LNCAP (cell line): Measurements from ENCODE around the gene CORO1C.

Experiments
- CTCF ChIP-seq: fragments of 450-650 bp; IDR thresholded peaks from 2 replicates; pipeline ENCODE4 v1.5.1; 2017; ENCODE audit warnings: mild to moderate bottlenecking

Gene CORO1C

DNA sequence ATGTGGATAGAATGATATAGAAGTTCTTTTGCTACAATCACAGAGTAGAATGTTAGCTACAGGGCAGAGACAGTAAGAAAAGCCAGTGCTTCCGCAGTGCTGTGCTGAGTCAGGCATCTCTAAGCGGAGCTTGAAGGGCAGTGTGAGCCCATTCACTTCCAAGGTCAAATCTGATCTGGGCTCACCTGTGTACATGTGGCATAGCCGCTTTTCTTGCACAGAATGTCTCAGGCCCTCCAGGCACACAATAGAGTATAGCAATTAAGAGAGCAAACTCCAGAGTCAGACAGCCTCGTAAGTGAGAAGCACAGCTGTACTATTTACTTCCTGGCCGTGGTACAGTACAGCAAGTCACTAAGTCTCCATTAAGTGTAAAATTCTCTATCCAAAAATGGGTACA lies 26.8 kb downstream of the CORO1C start:
- TF ChIP-seq CTCF = no peak

GRCh38 chr12:108702595-108703320 lies 28.6 kb downstream of the CORO1C start:
- TF ChIP-seq CTCF = no peak

DNA sequence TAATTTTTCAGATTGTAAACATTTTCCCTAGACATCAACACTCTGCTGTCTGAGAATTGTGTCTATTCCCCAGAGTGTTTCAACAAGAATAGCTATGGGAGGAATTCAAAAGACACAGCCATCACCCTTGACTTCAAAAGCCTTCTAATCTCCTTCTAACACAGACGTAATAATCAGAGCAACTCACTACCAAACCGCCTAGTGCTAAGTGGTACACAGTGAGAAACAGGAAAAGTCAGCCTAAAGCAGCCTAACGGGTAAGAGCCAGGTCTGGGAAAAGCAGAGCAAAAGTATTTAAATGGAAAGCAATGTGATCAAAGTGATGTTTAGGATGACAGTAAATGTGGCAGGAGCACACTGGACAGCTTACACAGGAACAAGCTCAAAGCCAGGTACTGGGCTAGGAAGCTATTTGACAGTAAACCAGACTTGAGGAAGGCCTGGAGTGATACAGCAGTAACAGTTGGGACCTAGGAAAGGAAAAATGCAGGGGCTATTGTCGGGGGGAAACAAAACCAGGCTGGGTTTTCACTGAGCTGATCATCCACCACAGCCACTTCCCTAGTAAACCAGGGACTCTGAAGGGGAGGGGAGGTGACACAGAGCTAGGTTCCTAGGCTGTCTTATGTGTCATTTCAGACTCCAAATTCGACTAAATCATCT lies 29.4 kb downstream of the CORO1C start:
- no peak for TF ChIP-seq CTCF

DNA sequence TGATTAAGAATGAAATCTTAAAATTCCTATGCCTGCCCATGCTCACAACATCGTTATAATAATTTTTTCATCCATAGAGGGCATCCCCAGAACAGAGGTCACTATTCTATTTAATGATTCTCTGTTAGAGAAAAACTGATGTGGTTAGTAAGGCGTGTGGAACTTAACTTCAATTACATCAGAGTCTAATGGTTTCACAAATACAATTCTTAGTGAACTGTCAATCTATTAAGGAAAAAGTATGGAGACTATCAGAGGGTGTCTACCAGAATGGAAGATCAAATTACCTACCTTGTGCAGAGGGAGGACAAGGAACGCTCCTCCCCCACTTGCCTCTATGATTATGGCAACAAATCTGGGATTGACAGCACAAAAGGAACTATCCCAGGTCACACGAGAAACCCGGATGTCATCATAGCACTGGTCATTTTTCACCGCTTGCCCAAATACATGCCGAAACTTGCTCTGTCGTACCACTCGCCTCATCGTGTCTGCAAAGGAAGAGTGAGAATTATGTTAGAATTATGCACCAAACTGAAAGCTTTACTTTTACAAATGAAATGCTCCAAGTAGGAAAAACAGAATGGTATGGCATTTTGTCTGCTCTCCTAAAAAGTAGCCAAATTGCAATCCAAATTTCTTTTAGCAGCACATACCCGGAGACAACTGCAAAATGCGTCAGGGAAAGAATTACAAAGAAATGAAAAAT lies 30.3 kb downstream of the CORO1C start:
- no peak for TF ChIP-seq CTCF

DNA sequence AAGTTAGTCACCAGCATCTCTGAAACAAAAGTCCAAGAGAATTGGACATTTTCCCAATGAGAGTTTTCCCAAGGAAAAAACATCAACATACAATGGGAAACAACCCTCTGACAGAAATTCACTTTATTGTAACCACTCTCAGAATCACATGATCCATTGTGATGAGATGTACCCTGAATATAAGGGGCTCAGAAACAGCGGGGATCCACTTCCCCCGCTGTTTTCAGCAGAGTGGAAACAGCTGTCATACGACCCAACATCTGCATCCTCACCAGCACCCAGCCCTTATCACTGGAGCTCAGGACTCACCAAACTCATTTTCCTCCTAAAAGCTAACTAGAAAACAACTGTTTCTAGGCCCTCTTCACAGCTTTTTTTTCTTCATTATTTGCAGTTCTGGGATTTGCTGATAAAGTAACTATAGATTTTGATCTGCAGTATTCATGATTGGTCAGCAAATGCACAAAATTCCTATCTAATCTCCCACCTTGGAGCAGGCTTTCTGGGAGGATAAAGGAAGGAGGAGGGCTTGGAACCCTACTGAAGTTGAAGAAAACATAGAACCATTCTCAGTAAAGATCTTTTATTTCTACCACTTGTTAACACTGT lies 31.3 kb downstream of the CORO1C start:
- no peak for TF ChIP-seq CTCF

DNA sequence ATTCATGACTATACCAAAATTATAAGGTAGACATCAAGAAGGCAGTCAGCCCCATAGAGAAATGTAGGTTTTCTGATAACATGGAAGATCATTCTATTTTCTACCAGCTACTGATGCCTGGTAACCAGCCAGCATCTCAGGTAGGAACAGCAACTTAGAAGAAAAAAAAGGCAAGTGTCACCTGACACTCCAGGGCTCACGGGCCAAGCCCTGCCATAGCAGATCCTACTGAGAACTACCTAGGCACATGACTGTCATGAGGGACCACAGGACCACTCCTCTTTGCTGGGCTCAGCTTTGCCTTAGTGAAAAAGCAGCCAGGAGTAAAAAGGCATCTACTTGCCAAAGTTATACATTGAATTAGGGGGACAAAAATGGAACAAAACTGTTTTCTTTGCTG lies 33.4 kb downstream of the CORO1C start:
- TF ChIP-seq CTCF = no peak

GRCh38 chr12:108696996-108697290 lies 34.4 kb downstream of the CORO1C start:
- no peak for TF ChIP-seq CTCF
